ENCODE data around the gene RNF208.

DNA sequence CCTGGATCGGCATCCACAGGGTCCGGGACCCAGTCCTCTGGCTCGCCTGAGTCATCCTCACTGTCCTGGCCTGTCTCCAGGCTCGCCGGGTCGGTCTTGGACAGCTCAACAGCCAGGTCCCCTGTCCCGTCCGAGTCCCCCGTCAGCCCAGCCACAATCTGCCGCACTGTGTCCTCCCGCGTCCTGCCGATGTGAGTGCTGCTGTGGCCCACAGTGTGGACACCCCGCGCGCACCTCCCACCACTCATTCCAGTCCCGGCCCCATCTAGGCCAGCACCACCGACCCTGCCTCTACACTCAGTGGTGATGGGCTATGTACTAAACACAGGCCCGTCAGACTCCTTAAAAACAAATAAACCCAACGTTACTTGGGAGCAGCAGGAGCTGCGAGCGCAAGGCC, 40.4 kb downstream of the RNF208 start:
- TF ChIP-seq, protein P1, sequence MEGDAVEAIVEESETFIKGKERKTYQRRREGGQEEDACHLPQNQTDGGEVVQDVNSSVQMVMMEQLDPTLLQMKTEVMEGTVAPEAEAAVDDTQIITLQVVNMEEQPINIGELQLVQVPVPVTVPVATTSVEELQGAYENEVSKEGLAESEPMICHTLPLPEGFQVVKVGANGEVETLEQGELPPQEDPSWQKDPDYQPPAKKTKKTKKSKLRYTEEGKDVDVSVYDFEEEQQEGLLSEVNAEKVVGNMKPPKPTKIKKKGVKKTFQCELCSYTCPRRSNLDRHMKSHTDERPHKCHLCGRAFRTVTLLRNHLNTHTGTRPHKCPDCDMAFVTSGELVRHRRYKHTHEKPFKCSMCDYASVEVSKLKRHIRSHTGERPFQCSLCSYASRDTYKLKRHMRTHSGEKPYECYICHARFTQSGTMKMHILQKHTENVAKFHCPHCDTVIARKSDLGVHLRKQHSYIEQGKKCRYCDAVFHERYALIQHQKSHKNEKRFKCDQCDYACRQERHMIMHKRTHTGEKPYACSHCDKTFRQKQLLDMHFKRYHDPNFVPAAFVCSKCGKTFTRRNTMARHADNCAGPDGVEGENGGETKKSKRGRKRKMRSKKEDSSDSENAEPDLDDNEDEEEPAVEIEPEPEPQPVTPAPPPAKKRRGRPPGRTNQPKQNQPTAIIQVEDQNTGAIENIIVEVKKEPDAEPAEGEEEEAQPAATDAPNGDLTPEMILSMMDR (IDR thresholded peaks at IDR 0.05; ENCODE audit: borderline replicate concordance, extremely low read depth, low read length, poor library complexity, severe bottlenecking): no peak
- TF ChIP-seq EZH2 (IDR thresholded peaks at IDR 0.05; ENCODE audit: borderline replicate concordance, low read depth, low read length, severe bottlenecking): no peak
